GM19099 (cell line): Measurements from ENCODE around the gene NEO1.

Experiments used
- POLR2A ChIP-seq: IDR thresholded peaks from 3 replicates; pipeline ENCODE4 v1.6.1; 2011; ENCODE audit warnings: low read depth; ENCODE audit not compliant: insufficient read length; ENCODE audit errors: extremely low read depth

The NEO1 gene

DNA sequence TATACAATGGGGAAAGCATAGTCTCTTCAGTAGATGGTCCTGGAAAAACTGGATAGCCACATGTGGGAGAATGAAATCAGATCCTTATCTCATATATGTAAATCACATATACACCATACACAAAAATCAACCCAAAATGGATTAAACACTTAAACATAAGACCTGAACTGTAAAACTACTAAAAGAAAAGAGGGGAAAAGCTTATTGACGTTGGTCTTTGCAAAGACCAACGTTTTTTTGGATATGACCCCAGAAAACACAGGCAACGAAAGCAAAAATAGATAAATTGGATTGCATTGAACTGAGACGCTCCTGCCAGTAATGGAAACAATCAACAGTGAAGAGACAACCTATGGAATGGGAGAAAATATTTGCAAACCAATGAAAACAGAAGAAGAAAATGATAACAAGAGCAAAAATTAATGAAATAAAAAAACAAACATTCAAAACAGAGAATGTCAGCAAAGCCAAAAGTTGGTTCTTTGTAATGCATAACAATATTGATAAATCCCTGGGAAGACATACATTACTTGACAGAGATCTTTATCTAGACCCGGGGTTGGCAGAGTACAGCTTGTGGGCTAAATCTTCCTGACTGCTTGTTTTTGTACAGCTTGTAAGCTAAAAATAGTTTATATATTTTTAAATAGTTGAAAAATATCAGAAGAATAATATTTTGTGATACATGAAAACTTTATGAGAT is 86.9 kb downstream of the NEO1 start:
- TF ChIP-seq POLR2A = no peak

- no peak for TF ChIP-seq POLR2A
Measured at GRCh38 chr15:73139744-73140553, 87.7 kb downstream of the NEO1 start.

DNA sequence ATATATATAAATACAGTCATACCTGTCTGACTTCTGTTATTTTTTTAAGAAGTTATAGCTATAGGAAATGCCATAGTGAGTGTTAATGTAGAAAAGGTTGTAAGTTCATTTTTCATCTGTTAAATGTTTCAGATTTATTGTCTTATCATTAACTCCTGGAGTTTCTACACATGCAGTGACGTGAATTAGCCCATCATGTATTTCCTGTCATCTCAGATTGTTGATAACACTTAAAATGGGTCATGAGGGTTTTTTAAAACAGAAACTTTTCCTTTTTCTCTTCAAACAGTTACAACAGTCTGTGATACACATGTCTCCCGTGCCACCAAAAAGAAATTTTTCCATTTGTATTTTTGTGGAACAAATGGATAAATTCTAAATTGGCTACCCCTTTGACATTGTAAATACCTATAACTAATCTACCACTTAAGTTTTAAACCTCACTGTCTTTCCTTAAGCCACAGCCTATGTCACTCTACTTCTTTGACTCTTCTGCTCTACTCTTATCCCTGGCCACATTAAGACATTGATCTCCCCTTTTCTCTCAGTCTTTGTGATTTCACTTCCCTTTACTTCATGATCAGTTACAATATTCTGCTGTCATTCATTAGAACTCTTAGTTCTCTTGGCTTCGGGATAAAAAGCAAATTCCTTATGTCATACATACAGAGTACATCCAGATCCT is 89.1 kb downstream of the NEO1 start:
- no peak for TF ChIP-seq POLR2A

- TF ChIP-seq POLR2A = no peak
Measured at GRCh38 chr15:73142802-73143762, 90.8 kb downstream of the NEO1 start.

DNA sequence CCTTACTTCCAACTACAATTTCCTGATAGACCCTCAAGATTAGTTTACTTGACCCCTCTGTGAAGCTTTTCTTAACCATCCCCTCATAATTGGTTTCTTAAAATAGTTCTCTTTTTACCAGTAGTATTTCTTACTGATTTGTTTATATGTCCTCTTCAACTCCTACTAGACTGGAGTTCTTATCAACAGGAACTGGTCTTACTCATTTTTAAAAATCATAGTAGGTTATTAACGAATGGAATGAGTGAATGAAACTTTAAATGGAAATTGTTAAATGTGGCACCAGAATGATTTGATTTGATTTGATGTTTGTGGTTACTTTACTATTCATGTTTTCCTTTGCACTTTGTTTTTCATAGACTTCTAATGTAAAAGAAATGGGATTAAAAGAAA is 91.5 kb downstream of the NEO1 start:
- no peak for TF ChIP-seq POLR2A

GRCh38 chr15:73146419-73146818 is 94.2 kb downstream of the NEO1 start:
- TF ChIP-seq POLR2A = no peak

DNA sequence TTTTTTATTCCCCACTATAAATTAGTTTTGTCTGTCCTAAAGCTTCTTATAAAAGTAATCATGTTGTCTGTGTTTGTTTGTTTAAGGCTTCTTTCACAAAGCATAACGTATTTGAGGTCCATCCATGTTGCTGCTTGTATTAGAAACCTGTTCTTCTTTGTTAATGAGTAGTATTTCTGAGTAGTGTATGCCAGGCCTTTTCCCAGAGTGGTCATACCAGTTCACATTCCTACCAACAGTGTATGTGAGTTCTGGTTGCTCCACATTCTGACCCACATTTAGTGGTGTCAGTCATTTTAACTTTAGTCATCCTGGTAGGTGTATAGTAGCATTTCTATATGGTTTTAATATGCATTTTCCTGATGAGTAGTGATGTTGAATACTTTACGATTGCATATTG is 98.6 kb downstream of the NEO1 start:
- no peak for TF ChIP-seq POLR2A

- TF ChIP-seq POLR2A = no peak
Measured at GRCh38 chr15:73153024-73153423, 100.8 kb downstream of the NEO1 start.

DNA sequence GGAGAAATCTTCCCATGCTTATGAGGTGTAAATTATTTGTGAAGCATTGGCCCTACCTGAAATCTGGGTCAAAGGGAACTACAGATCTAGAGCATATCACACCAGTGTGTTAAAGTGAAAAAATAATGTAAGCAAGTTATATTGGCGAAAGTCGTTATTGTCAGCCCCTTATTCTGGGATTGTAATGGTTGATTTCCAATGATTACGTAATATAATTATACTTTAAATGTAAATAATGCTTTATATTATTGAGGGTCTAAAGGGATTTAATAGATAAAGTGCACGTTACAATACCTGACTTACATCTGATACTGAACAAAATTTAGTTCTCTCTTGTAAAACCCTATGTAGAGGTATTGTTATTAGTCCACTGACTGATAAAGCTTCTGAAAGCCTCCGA is 101.2 kb downstream of the NEO1 start:
- TF ChIP-seq POLR2A = no peak

DNA sequence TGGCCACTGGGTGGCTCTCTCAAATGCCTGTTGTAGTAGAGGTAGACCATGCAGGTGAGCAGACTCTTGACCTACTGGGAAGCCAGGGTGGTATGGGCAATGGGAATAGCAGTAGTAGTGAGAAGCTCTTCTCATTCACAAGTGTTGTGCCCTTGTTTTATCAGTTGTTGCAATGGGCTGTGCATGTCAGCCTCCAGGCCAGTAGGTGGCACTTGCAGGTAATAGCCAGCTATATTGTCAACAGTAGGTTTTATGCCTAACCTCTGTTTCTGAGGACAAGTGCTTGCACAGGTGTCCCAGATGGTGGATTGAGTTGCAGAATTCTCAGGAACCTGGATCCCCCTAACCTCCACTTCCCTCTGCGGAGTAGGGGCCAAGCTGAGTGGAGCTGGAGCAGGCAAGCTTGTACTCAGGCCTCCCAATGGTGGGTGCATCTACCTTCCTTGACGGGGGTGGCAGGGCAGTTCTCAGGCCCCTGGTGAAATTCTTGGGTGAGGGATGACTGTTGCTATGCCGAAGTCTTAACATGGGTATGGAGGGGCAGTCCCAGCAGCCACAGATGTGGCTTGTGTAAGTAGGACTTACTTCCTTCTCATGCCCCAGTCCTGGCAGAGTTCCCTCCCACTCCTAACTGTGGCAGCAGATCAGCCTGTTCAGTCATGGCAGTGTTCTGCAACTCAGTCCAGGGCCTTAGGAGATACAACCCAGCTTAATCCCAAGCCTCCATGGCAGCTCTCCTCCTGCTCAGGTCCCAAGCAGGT is 104.3 kb downstream of the NEO1 start:
- TF ChIP-seq POLR2A = no peak

DNA sequence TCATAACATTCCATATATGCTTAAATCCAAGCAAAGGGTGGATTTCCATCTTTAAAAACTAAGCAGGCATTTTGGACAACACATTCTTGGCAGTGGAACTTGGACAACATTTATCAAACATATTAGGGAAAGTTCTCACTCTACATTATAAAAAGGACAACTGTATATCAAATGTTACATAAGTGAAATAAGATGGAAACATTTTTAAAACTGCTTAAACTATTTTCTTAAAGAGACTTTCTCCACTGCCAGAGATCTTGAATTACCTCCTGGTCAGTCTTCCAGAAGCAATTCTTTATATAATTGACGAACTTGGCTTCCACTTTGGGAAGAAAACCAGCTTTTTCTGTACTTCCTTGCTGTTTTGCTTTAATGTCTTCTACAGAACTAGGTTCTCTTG is 109.3 kb downstream of the NEO1 start:
- no peak for TF ChIP-seq POLR2A

DNA sequence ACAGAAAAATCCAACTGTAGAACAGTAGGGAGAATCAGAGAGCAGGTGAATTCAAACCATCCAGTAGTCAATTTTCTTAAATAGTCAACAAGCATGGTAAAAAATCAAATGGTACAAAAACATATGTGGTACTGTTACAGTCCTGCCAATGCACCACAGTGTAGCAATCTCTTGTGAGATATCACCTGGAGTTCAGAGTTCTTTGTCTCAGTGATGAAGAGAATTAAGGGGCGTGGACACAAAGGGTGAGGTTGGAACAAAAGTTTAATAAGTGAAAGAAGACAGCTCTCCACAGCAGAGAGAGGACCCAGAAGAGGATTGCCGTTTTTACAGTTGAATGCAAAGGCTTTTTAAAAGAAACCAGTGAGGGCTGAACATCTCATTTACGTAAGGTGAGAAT is 113.2 kb downstream of the NEO1 start:
- TF ChIP-seq POLR2A = no peak

- no peak for TF ChIP-seq POLR2A
Measured at GRCh38 chr15:73165844-73166243, 113.6 kb downstream of the NEO1 start.

DNA sequence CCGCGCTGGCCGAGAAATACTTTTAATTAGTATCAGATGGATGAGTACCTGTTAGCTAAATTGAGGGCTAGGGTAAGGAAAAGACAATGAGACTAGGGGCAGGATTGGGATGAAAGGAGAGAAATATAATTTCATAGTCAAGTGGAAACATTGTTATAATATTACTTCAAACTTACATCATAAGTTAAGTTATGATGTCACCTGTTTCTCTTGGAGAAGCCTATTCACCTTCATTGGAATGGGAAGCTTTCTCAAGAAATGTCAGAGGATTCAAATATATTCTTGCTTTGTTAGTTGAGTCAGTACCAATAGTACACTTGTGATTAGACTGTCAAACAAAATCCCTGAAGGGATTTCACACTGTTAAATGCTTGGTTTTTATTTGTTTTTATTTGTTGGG is 116.2 kb downstream of the NEO1 start:
- no peak for TF ChIP-seq POLR2A
